ENCODE measurements around the gene ARL6IP4.

The ARL6IP4 gene

GRCh38 chr12:122981587-122982476, 1.4 kb downstream of the ARL6IP4 start:
- no peaks in the 10 kb centered on the region for H3K9me3 Mint-ChIP-seq
- H3K4me1 Mint-ChIP-seq = peaks cover 67% of the 10 kb centered on the region
- H3K27me3 Mint-ChIP-seq = no peaks in the 10 kb centered on the region
- peak overlapping the region; percentile 95 for H3K4me3 Mint-ChIP-seq
- ATAC-seq = no peak
- H3K27ac Mint-ChIP-seq = peak overlapping the region; percentile 92
- H3K36me3 Mint-ChIP-seq = peaks cover 45% of the 10 kb centered on the region

DNA sequence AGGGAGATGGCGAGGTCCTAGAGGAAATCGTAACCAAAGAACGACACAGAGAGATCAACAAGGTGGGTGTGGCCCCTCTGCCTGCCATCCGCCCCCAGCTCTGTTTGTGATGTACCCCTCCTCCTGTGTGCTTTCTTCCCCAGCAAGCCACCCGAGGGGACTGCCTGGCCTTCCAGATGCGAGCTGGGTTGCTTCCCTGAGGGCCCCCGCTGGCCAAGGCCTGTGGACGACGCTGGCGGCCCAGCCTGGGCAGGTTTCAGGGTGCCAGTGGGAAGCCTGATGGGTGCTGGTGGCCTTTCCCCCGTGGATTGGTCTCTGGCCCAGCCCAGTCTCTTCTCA, 2.0 kb downstream of the ARL6IP4 start:
- no peak for ATAC-seq
- H3K9me3 Mint-ChIP-seq = no peaks in the 10 kb centered on the region
- peak overlapping the region; percentile 95 for H3K4me3 Mint-ChIP-seq
- H3K36me3 Mint-ChIP-seq = peaks cover 51% of the 10 kb centered on the region
- H3K4me1 Mint-ChIP-seq = peaks cover 67% of the 10 kb centered on the region
- peak overlapping the region; percentile 92 for H3K27ac Mint-ChIP-seq
- no peaks in the 10 kb centered on the region for H3K27me3 Mint-ChIP-seq

DNA sequence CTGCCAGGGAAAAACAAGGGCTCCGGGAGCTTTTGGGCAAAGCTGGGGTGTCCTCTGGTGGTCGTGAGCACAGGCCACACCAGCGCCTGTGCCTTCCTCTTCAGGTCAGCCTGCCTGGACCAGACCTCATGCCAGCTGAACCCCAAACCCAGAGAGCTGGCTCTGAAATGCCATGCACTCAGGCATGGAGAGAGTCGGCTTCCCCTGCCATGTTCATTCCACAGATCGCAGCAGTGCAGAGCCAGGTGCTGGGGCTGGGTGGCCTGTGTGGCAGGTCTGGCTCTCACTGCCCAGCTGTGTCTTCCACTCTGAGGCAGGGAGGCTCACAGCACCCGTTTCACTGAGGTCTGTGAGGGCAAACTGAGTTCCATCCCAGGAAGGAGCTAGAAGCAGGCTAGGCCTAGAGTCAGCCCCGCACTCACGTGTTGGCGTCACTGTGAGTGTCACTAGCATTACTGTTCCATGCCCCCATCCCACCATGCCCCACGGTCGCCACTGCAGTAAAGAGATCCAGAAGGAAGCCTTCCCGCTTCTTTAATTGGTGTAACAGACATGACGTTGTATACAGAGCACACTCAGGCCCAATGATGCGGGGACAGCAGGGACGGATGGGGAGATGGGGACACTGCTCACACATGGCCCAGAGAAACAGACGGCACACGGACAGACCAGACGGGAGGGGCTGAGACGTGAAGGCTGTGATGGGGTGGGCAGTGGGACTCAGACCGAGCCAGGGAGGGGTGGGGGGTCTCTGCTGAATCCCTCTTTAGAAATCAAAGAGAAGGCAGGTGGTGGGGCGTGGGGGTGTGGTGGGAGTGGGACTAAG, 2.7 kb downstream of the ARL6IP4 start:
- H3K4me3 Mint-ChIP-seq = peak overlapping the region; percentile 21
- peaks cover 56% of the 10 kb centered on the region for H3K36me3 Mint-ChIP-seq
- no peaks in the 10 kb centered on the region for H3K27me3 Mint-ChIP-seq
- H3K9me3 Mint-ChIP-seq = no peaks in the 10 kb centered on the region
- no peak for ATAC-seq
- peak overlapping the region; percentile 92 for H3K27ac Mint-ChIP-seq
- peaks cover 62% of the 10 kb centered on the region for H3K4me1 Mint-ChIP-seq

GRCh38 chr12:122983789-122984515, 3.5 kb downstream of the ARL6IP4 start:
- H3K4me3 Mint-ChIP-seq = peak overlapping the region; percentile 18
- no peaks in the 10 kb centered on the region for H3K27me3 Mint-ChIP-seq
- H3K36me3 Mint-ChIP-seq = peaks cover 56% of the 10 kb centered on the region
- ATAC-seq = no peak
- H3K9me3 Mint-ChIP-seq = no peaks in the 10 kb centered on the region
- H3K4me1 Mint-ChIP-seq = peaks cover 60% of the 10 kb centered on the region
- H3K27ac Mint-ChIP-seq = peak overlapping the region; percentile 92

GRCh38 chr12:122984612-122985337, 4.3 kb downstream of the ARL6IP4 start:
- no peak for ATAC-seq
- Mint-ChIP-seq H3K4me1 (peaks cover 52% of the 10 kb centered on the region), H3K4me3 (peak overlapping the region; percentile 11), H3K27ac (peak overlapping the region; percentile 69), H3K9me3 (no peaks in the 10 kb centered on the region), H3K36me3 (peaks cover 56% of the 10 kb centered on the region), H3K27me3 (no peaks in the 10 kb centered on the region)

GRCh38 chr12:122985338-122986257, 5.1 kb downstream of the ARL6IP4 start:
- no peaks in the 10 kb centered on the region for H3K9me3 Mint-ChIP-seq
- ATAC-seq = no peak
- peak overlapping the region; percentile 69 for H3K27ac Mint-ChIP-seq
- H3K27me3 Mint-ChIP-seq = no peaks in the 10 kb centered on the region
- H3K4me3 Mint-ChIP-seq = no peak overlapping the region
- H3K36me3 Mint-ChIP-seq = peaks cover 56% of the 10 kb centered on the region
- H3K4me1 Mint-ChIP-seq = peaks cover 48% of the 10 kb centered on the region

GRCh38 chr12:122986258-122986871, 5.9 kb downstream of the ARL6IP4 start:
- ATAC-seq = no peak
- Mint-ChIP-seq H3K27ac (no peak overlapping the region), H3K27me3 (no peaks in the 10 kb centered on the region), H3K36me3 (peaks cover 49% of the 10 kb centered on the region), H3K9me3 (no peaks in the 10 kb centered on the region), H3K4me1 (peaks cover 41% of the 10 kb centered on the region), H3K4me3 (no peak overlapping the region)

GRCh38 chr12:122987086-122987951, 6.8 kb downstream of the ARL6IP4 start:
- Mint-ChIP-seq H3K36me3 (peaks cover 42% of the 10 kb centered on the region), H3K4me3 (no peak overlapping the region), H3K4me1 (peaks cover 33% of the 10 kb centered on the region), H3K9me3 (no peaks in the 10 kb centered on the region), H3K27ac (no peak overlapping the region), H3K27me3 (no peaks in the 10 kb centered on the region)
- no peak for ATAC-seq

GRCh38 chr12:122988036-122988435, 7.6 kb downstream of the ARL6IP4 start:
- H3K27me3 Mint-ChIP-seq = no peaks in the 10 kb centered on the region
- H3K9me3 Mint-ChIP-seq = no peaks in the 10 kb centered on the region
- ATAC-seq = no peak
- peaks cover 41% of the 10 kb centered on the region for H3K36me3 Mint-ChIP-seq
- H3K27ac Mint-ChIP-seq = no peak overlapping the region
- H3K4me3 Mint-ChIP-seq = no peak overlapping the region
- H3K4me1 Mint-ChIP-seq = peaks cover 32% of the 10 kb centered on the region

DNA sequence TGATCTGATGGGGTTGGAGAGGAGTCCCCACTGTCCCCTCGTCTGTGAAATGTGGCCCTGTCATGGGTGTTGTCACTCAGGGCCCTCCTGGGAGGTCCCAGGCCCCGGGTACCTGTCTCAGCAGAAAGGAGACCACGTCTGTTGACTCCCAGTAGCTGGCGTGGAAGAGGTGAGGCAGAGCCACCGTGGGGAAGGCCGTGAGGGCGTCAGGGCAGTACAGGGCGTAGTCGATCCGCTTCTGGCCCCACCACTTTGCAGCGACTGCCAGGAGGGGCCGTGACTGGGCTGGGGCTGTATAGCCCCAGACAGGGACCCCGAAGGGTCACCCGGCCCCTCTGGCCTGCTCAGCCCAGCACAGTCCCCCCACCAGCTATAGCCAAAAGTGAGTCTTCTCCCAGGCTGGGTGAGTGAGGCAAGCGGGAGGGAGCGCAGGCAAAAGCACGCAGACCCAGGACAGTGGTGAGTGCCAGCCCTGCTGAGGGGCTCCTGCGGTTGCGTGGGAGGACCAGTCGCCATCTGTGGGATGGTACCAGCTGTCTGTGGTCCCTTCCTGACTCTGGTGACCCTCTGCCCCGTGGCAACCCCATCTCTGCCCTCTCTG, 8.2 kb downstream of the ARL6IP4 start:
- Mint-ChIP-seq H3K4me3 (no peak overlapping the region), H3K4me1 (peaks cover 32% of the 10 kb centered on the region), H3K27ac (no peak overlapping the region), H3K9me3 (no peaks in the 10 kb centered on the region), H3K27me3 (no peaks in the 10 kb centered on the region), H3K36me3 (peaks cover 34% of the 10 kb centered on the region)
- no peak for ATAC-seq

- H3K9me3 Mint-ChIP-seq = no peaks in the 10 kb centered on the region
- no peak for ATAC-seq
- H3K4me1 Mint-ChIP-seq = peaks cover 31% of the 10 kb centered on the region
- no peak overlapping the region for H3K27ac Mint-ChIP-seq
- no peaks in the 10 kb centered on the region for H3K27me3 Mint-ChIP-seq
- no peak overlapping the region for H3K4me3 Mint-ChIP-seq
- H3K36me3 Mint-ChIP-seq = peaks cover 28% of the 10 kb centered on the region
Measured at GRCh38 chr12:122989225-122989839, 8.9 kb downstream of the ARL6IP4 start.

DNA sequence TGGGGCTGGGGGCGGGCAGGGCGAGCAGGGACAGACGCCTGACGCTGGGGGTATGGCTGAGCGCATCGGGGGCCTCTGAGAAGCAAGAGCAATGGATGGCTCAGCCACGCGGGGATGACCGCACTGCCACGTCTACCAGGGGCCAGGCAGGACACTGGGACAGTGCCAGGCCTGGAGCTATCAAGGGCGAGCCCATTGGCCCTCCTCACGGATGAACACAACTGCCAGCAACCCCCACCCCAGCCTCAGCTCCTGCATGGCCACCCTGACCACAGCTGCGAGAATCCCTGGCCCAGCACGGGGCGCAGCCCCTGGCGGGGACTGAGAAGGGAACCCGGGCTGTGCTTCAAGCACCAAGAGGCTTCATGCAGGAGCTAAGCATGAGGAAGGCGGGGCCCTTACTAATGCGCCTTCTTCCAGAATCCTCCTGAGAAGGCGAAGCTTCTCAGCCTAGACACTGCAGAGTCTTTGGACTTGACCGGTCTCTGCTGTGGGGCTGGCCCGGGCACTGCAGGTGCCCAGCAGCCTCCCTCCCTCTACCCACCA, 9.5 kb downstream of the ARL6IP4 start:
- no peak overlapping the region for H3K27ac Mint-ChIP-seq

More for the DNA sequence above, 9.5 kb downstream of the ARL6IP4 start:
- Mint-ChIP-seq H3K4me1 (peaks cover 28% of the 10 kb centered on the region), H3K27me3 (no peaks in the 10 kb centered on the region), H3K9me3 (no peaks in the 10 kb centered on the region), H3K36me3 (peaks cover 22% of the 10 kb centered on the region), H3K4me3 (no peak overlapping the region)
- ATAC-seq = no peak
